Measurements from ENCODE around the gene FCAR.
"Not testable (repeated sequence)": the region's sequence is repeated elsewhere in the genome, so short reads cannot be mapped to it uniquely, and the experiment has no call there.

DNA sequence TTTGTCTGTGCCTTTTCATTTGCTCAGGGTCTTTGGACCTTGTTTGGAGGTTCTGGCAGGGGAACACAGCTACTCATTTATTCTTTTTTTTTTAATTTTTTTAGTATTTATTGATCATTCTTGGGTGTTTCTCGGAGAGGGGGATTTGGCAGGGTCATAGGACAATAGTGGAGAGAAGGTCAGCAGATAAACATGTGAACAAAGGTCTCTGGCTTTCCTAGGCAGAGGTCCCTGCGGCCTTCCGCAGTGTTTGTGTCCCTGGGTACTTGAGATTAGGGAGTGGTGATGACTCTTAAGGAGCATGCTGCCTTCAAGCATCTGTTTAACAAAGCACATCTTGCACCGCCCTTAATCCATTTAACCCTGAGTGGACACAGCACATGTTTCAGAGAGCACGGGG lies 33.9 kb downstream of the FCAR start:
- not testable (repeated sequence) for TF ChIP-seq CTCF (IDR thresholded peaks at IDR 0.05; ENCODE audit: low read depth, low read length); EZH2phosphoT487 (IDR thresholded peaks at IDR 0.05; ENCODE audit: low read depth)

Measured in OCI-LY3 (cell line).